ENCODE results near the gene FCHSD2. TPM values are rescaled to one million over a fixed set of nuclear protein-coding genes. Genes with fewer than 3 reads are reported as not detected.

The FCHSD2 gene
- 3.9 and 4.1 TPM in 2 replicates for total RNA-seq (2014; rRNA removed; shearing (Covaris generic))
- 3.1 and 5.2 TPM in 2 replicates for polyA plus RNA-seq (2014; cell fraction: nucleus; rRNA removed)

GRCh38 chr11:73142128-73142377 lies at the start of gene FCHSD2:
Gene FCHSD2 (minus strand): TSS chr11:73142318. CDS start chr11:73141877, 441 bp downstream.
- DNase-seq (ENCODE audit: extremely low read depth, low read depth), result no peak

DNA sequence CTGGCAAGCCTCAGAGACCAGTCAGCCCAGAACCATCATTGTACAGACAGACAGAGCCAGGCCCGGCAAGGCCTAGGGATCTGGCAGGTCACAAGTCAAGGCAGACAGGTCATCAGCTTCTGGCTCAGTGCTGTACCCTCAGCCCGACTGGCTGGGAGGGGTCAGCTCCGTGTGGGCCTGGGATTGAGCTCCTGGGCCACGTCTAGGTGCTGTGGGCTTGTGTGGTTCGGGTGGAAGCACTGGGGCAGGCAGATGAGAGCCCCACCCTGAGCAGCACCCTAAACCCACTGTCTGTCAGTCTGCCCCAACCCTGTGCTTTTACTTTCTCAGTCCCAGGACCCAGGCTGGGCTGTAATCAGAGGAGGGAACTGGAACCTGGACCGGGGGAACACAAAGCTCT lies 49.0 kb upstream of the FCHSD2 start:
- no peak for DNase-seq (ENCODE audit: extremely low read depth, low read depth)

DNA sequence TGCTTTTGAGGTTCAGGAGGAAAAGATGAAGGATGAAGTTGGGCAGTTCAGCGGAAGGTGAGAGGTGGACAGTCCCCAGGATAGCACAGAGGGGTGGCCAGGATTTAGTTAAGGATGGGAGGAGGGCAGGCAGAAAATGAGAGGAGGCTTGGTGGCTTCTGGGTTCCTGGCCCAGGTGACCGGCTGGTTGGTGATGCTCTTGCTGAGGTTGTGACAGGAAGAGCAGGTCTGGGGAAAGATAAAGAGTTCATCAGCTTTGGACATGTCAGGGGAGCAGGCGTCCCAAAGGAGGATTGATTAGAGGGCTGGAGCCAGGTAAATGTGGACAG lies 48.4 kb upstream of the FCHSD2 start:
- DNase-seq (ENCODE audit: extremely low read depth, low read depth), result no peak

DNA sequence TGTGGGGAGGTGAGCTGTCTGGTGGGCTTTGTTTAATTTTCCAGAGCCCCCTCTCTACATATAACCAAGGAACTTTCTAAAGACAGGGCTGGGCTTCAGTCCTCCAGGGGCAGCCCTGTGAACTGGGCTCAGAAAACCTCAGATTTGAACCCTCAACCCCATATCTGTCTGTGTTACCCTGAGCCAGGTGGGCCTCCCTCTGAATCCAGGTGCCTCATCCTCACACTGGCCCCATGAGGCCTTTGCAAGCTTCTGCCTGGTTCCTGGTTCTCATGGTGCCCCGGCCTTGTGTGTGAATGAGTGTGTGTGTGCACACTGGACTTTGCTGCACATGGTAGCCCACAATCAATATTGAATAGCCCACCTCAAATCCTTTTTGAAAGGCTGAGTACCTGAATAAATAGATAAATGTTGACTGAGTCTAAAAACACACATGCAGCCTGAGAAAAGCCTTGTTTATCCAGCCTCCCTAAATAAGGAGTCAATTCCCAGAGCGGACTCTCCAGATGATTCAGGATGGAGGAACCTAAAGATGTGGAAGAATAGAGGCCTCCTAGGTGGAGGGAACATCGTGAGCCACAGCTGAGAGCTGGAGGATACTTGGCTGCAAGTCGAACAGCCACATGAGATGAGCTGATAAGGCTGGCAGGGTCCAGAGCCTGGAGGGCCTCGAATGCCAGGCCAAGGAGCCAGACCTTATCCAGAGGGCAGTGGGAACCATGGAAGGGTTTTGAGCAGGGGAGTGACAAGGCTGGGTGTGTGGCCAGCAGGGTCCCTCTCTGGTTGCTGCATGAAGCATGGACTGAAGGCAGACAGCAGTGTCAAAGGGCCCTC lies 47.8 kb upstream of the FCHSD2 start:
- DNase-seq (ENCODE audit: extremely low read depth, low read depth), result no peak

- no peak for DNase-seq (ENCODE audit: extremely low read depth, low read depth)
Measured at GRCh38 chr11:73189315-73189714, 47.2 kb upstream of the FCHSD2 start.

- no peak for DNase-seq (ENCODE audit: extremely low read depth, low read depth)
Measured at GRCh38 chr11:73188301-73188700, 46.2 kb upstream of the FCHSD2 start.

GRCh38 chr11:73187854-73188253 lies 45.7 kb upstream of the FCHSD2 start:
- no peak for DNase-seq (ENCODE audit: extremely low read depth, low read depth)

- no peak for DNase-seq (ENCODE audit: extremely low read depth, low read depth)
Measured at GRCh38 chr11:73186886-73187285, 44.8 kb upstream of the FCHSD2 start.

- DNase-seq (ENCODE audit: extremely low read depth, low read depth), result no peak
Measured at GRCh38 chr11:73186294-73186850, 44.3 kb upstream of the FCHSD2 start.

DNA sequence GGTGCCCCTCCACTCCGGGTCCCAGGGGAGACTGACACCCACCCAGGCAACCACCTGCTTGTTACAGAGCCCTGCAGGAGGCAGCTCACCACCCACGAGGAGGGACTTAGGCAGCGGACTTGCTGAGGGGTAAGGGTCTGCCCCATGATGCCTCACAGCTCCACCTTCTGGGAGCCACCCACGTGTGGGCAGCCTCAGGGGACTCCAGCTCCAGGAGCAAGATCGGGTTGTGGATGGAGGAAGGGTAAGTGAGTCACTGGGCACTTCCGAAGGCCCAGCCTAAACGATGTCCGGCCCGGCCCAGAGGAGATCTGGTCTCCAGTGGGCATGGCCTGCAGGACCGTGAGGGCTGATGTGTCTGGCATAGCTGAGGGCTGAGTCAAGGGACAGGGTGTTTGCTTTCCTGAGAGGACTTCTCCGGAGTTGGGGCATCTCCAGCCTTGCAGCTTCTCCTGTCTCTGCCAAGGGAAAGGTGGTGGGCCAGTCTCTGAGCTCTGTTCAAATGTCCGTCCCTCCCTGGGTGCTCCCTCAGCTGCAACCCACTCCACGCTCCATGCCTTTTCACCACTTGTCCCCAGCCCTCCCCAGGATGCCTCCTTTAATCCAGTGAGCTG lies 43.7 kb upstream of the FCHSD2 start:
- no peak for DNase-seq (ENCODE audit: extremely low read depth, low read depth)

- DNase-seq (ENCODE audit: extremely low read depth, low read depth), result peak; percentile 47
Measured at GRCh38 chr11:73184953-73185671, 43.0 kb upstream of the FCHSD2 start.

- no peak for DNase-seq (ENCODE audit: extremely low read depth, low read depth)
Measured at GRCh38 chr11:73182824-73183321, 40.8 kb upstream of the FCHSD2 start.

GRCh38 chr11:73178681-73179080 lies 36.6 kb upstream of the FCHSD2 start:
- no peak for DNase-seq (ENCODE audit: extremely low read depth, low read depth)

GRCh38 chr11:73177778-73178539 lies 35.8 kb upstream of the FCHSD2 start:
- peak; percentile 67 for DNase-seq (ENCODE audit: extremely low read depth, low read depth)

DNA sequence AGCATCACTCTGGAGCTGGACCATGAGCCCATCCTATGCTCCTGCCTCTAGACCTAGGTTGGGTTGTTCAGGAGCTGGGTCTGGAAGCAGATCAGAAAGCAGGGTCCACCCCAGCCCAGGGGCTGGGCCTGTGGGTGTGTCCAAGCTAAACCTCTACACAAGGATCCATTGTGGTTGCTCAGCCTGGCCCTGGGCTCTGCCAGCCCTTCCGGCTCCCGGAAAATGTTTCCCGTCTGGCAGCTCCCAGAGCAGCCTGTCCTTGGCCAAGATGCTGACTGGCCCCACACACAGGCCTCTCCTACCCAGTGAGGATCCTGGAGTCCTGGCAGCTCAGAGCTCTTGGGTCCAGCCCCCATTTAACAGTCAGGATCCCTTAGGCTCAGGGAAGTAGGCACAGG lies 35.3 kb upstream of the FCHSD2 start:
- no peak for DNase-seq (ENCODE audit: extremely low read depth, low read depth)

DNA sequence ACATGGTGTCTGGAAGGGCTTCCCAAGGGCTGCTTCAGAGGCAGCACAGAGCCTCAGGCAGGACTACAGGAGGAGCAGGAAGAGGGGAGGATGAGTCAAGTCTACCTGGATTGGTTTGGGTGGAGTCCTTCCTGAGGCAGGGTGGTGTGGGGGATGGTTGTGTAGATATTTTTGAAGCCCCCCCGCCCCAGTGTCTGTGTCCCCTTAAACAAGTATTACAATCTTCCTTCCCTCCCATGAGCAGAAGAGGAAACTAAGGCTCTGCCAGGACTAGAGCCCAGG lies 34.7 kb upstream of the FCHSD2 start:
- DNase-seq (ENCODE audit: extremely low read depth, low read depth), result no peak

DNA sequence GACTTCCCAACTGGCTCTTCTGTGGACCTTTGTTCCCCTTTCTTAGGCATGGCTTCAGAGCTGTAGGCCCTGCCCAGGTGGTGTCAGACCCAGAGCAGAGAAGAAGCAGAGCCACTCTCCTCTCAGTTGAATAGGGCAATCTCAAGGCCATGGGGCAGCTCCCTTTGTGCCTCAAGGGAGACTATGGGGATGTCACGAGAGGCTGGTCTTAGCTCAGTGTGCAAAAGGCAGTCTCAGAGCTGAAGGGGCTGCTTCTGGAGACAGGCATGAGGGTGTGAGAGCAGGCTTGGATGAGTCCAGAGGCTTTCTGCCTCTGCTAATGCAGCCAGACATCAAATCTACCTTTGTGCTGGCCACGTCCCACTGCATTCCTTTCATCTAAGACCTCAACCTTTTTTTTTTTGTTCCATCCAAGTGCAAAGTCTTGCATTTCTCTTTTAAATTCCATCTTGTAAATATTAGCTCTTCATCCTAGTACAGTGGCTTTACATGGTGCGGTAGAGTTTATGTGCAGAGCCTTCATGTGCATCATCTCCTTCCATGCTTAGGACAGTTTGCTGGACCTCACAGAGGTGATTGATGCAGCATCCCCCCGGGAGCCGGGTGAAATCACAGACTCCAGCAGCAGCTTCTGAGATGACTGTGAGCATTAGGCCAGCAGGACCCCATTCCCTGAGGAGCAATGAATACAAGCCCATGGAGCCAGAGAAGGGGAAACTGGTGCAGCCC lies 34.2 kb upstream of the FCHSD2 start:
- no peak for DNase-seq (ENCODE audit: extremely low read depth, low read depth)

- DNase-seq (ENCODE audit: extremely low read depth, low read depth), result no peak
Measured at GRCh38 chr11:73175551-73176144, 33.5 kb upstream of the FCHSD2 start.

- DNase-seq (ENCODE audit: extremely low read depth, low read depth), result no peak
Measured at GRCh38 chr11:73174495-73174791, 32.3 kb upstream of the FCHSD2 start.
